SH-SY5Y (cell line): ENCODE results near the gene ACP2.

Experiments
- GATA2 ChIP-seq: IDR thresholded peaks from 2 replicates; pipeline ENCODE4 v1.6.1; 2011; ENCODE audit warnings: mild to moderate bottlenecking, low read depth, low read length
- GATA3 ChIP-seq: IDR thresholded peaks from 2 replicates; pipeline ENCODE4 v1.6.1; 2011; ENCODE audit warnings: low read depth, mild to moderate bottlenecking, low read length, moderate library complexity

- TF ChIP-seq GATA3 (no peak), GATA2 (no peak)
These were observed 1.1 kb downstream of the ACP2 start for GRCh38 chr11:47247502-47247901.
